Stomach (tissue), 9 donors: ENCODE data around the gene GAS6. TPM values are rescaled to one million over a fixed set of nuclear protein-coding genes. Genes with fewer than 3 reads are reported as not detected.

Source experiments
- DNase-seq, 2 donors: peaks; one replicate each; pipeline versions ENCODE4 v3.0.0 to v3.0.0-alpha.2; 2013 to 2019
- H3K27ac ChIP-seq, 5 donors: fragments of 200-600 bp in 4 of 5; sonication (generic) in 4 of 5; one replicate each; pipeline ENCODE4 v1.5.1; 2013 to 2019; ENCODE audit warnings: mild to moderate bottlenecking in 1 of 5, moderate library complexity in 1 of 5
- H3K27me3 ChIP-seq, 3 donors: fragments of 200-600 bp; sonication (generic); one replicate each; pipeline ENCODE4 v1.5.1; 2017 to 2019; ENCODE audit warnings: mixed run types in 1 of 3
- H3K36me3 ChIP-seq, 4 donors: fragments of 200-600 bp; sonication (generic); 1 replicate in 3 of 4; 2 replicates in 1 of 4; pipeline ENCODE4 v1.5.1; 2016 to 2019
- H3K4me1 ChIP-seq, 4 donors: fragments of 200-600 bp; sonication (generic); one replicate each; pipeline ENCODE4 v1.5.1; 2016 to 2019
- H3K4me3 ChIP-seq, 4 donors: fragments of 200-600 bp; sonication (generic) in 3 of 4; one replicate each; pipeline ENCODE4 v1.5.1; 2016 to 2019; ENCODE audit warnings: mild to moderate bottlenecking in 1 of 4
- H3K9me3 ChIP-seq, 4 donors: fragments of 200-600 bp; sonication (generic); one replicate each; pipeline ENCODE4 v1.5.1; 2016 to 2019
- CTCF ChIP-seq, 7 experiments: fragments of 450-650 bp in 4 of 7; fragments of 200-600 bp in 3 of 7; sonication (generic) in 3 of 7; IDR thresholded peaks; one replicate each; pipeline ENCODE4 v1.5.1; 2016 to 2019; ENCODE audit warnings: antibody characterized with exemption in 7 of 7, control low read depth in 2 of 7, mild to moderate bottlenecking in 1 of 7
- EP300 ChIP-seq: sonication (generic); formaldehyde crosslinking; IDR thresholded peaks from one replicate; pipeline ENCODE4 v1.6.1; 2017; ENCODE audit warnings: antibody characterized with exemption
- POLR2A ChIP-seq, 4 donors: fragments of 450-650 bp; IDR thresholded peaks; one replicate each; pipeline ENCODE4 v1.6.1; 2016; ENCODE audit warnings: antibody characterized with exemption in 4 of 4, control low read depth in 2 of 4, mild to moderate bottlenecking in 1 of 4, moderate library complexity in 1 of 4
- POLR2AphosphoS5 ChIP-seq, 3 donors: sonication (generic); formaldehyde crosslinking; IDR thresholded peaks; one replicate each; pipeline ENCODE4 v1.6.1; 2016; ENCODE audit warnings: antibody characterized with exemption in 3 of 3
- WGBS, 5 donors: extraction: QIAGEN DNeasy Blood & Tissue Kit in 3 of 5; methylation state at CpG; one replicate each; pipeline versions ENCODE4 v1.1.5 to v1.1.7; 2013 to 2018; 5-methylcytosine and 5-hydroxymethylcytosine counted together
- intact Hi-C: fragments of 100-400 bp; cut with DNase I; formaldehyde crosslinking; loops from one replicate; pipeline ENCODE4 v1.15.1; 2023; ENCODE audit warnings: low total_unique reads
- polyA plus RNA-seq, 3 donors: library from polyadenylated mRNA; stranded (reverse); fragments of 200-250 nt; gene quantifications; one replicate each; pipeline ENCODE4 v1.2.3, GENCODE V29; 2013
- total RNA-seq, 5 donors: library from RNA; depleted of rRNA; stranded (reverse); fragments of >200 nt; gene quantifications; one replicate each; pipeline versions ENCODE4 v1.1.0 to v1.2.3, GENCODE V29; 2014 to 2016
- donor health status: healthy with polysubstance abuse.
- donor health status: Bipolar disorder and iron deficiency.
- donor health status: healthy.

GAS6 gene
- total and polyA plus RNA-seq, 8 donors: 31.4 to 409 (median 92.9) TPM

- TF ChIP-seq CTCF (IDR thresholded peaks at IDR 0.05) (no peak), POLR2AphosphoS5 (IDR thresholded peaks at IDR 0.05) (no peak), EP300 (no peak), POLR2A (IDR thresholded peaks at IDR 0.05) (no peak)
- 77 to 84% (median 80%) methylated on average over 19 of the region's 19 CpGs for WGBS, 5 donors
These were observed 78.5 kb downstream of the GAS6 start for GRCh38 chr13:113785051-113786010.

GRCh38 chr13:113784645-113785024 lies 79.2 kb downstream of the GAS6 start:
- Histone ChIP-seq H3K36me3 (no peaks in the 10 kb centered on the region), H3K4me3 (no peak overlapping the region), H3K4me1 (no peaks in the 10 kb centered on the region), H3K27ac (no peak overlapping the region), H3K27me3 (peaks cover 0 to 11% (median 0%) of the 10 kb centered on the region in 3 donors), H3K9me3 (no peaks in the 10 kb centered on the region)
- DNase-seq: no peak
- intact Hi-C loops: no loop called here
- WGBS, 5 donors: 63 to 85% (median 78%) methylated on average over 4 to 5 of the region's 5 CpGs
- TF ChIP-seq EP300 (no peak), CTCF (IDR thresholded peaks at IDR 0.05) (no peak), POLR2A (IDR thresholded peaks at IDR 0.05) (no peak), POLR2AphosphoS5 (IDR thresholded peaks at IDR 0.05) (no peak)

More at GRCh38 chr13:113785051-113786010, 78.5 kb downstream of the GAS6 start:
- no peaks in the 10 kb centered on the region for H3K36me3 ChIP-seq
- no peak overlapping the region for H3K4me3 ChIP-seq
- no peak overlapping the region for H3K27ac ChIP-seq
- no peaks in the 10 kb centered on the region for H3K4me1 ChIP-seq
- intact Hi-C loops: no loop called here
- no peak for DNase-seq
- peaks cover 0 to 11% (median 0%) of the 10 kb centered on the region in 3 donors for H3K27me3 ChIP-seq
- no peaks in the 10 kb centered on the region for H3K9me3 ChIP-seq

GRCh38 chr13:113783966-113784644 lies 79.8 kb downstream of the GAS6 start:
- TF ChIP-seq POLR2A (IDR thresholded peaks at IDR 0.05) (no peak), POLR2AphosphoS5 (IDR thresholded peaks at IDR 0.05) (no peak), CTCF (IDR thresholded peaks at IDR 0.05) (no peak), EP300 (no peak)
- Histone ChIP-seq H3K27me3 (peaks cover 0 to 14% (median 0%) of the 10 kb centered on the region in 3 donors), H3K4me1 (no peaks in the 10 kb centered on the region), H3K9me3 (no peaks in the 10 kb centered on the region), H3K4me3 (no peak overlapping the region), H3K36me3 (no peaks in the 10 kb centered on the region), H3K27ac (no peak overlapping the region)
- DNase-seq: no peak
- 76 to 87% (median 80%) methylated on average over 10 of the region's 10 CpGs for WGBS, 5 donors
- intact Hi-C loops: no loop called here

GRCh38 chr13:113783200-113783881 lies 80.5 kb downstream of the GAS6 start:
- Histone ChIP-seq H3K4me1 (no peaks in the 10 kb centered on the region), H3K9me3 (no peaks in the 10 kb centered on the region), H3K27ac (no peak overlapping the region), H3K27me3 (peaks cover 0 to 16% (median 0%) of the 10 kb centered on the region in 3 donors), H3K4me3 (no peak overlapping the region), H3K36me3 (no peaks in the 10 kb centered on the region)
- WGBS, 5 donors: 46 to 57% (median 55%) methylated on average over 12 of the region's 12 CpGs
- no peak for DNase-seq
- TF ChIP-seq POLR2A (IDR thresholded peaks at IDR 0.05): no peak
- TF ChIP-seq POLR2AphosphoS5 (IDR thresholded peaks at IDR 0.05): no peak
- TF ChIP-seq CTCF (IDR thresholded peaks at IDR 0.05): no peak
- intact Hi-C loops: no loop called here
